Measurements from ENCODE around the gene SRGAP3.

Gene SRGAP3

GRCh38 chr3:8963137-8963853, 286.2 kb downstream of the SRGAP3 start, which contains the start of gene RAD18 (continued):
- TF ChIP-seq ZNF518A (tag by site-specific recombination; conservative IDR thresholded peaks at IDR 0.05; ENCODE audit: low read depth), result peak; percentile 76
- no peak for TF ChIP-seq ZSCAN16 (tag by site-specific recombination; IDR thresholded peaks at IDR 0.05)
- TF ChIP-seq, protein P1, sequence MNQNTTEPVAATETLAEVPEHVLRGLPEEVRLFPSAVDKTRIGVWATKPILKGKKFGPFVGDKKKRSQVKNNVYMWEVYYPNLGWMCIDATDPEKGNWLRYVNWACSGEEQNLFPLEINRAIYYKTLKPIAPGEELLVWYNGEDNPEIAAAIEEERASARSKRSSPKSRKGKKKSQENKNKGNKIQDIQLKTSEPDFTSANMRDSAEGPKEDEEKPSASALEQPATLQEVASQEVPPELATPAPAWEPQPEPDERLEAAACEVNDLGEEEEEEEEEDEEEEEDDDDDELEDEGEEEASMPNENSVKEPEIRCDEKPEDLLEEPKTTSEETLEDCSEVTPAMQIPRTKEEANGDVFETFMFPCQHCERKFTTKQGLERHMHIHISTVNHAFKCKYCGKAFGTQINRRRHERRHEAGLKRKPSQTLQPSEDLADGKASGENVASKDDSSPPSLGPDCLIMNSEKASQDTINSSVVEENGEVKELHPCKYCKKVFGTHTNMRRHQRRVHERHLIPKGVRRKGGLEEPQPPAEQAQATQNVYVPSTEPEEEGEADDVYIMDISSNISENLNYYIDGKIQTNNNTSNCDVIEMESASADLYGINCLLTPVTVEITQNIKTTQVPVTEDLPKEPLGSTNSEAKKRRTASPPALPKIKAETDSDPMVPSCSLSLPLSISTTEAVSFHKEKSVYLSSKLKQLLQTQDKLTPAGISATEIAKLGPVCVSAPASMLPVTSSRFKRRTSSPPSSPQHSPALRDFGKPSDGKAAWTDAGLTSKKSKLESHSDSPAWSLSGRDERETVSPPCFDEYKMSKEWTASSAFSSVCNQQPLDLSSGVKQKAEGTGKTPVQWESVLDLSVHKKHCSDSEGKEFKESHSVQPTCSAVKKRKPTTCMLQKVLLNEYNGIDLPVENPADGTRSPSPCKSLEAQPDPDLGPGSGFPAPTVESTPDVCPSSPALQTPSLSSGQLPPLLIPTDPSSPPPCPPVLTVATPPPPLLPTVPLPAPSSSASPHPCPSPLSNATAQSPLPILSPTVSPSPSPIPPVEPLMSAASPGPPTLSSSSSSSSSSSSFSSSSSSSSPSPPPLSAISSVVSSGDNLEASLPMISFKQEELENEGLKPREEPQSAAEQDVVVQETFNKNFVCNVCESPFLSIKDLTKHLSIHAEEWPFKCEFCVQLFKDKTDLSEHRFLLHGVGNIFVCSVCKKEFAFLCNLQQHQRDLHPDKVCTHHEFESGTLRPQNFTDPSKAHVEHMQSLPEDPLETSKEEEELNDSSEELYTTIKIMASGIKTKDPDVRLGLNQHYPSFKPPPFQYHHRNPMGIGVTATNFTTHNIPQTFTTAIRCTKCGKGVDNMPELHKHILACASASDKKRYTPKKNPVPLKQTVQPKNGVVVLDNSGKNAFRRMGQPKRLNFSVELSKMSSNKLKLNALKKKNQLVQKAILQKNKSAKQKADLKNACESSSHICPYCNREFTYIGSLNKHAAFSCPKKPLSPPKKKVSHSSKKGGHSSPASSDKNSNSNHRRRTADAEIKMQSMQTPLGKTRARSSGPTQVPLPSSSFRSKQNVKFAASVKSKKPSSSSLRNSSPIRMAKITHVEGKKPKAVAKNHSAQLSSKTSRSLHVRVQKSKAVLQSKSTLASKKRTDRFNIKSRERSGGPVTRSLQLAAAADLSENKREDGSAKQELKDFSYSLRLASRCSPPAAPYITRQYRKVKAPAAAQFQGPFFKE (tag by site-specific recombination; IDR thresholded peaks at IDR 0.05; ENCODE audit: borderline replicate concordance), result no peak
- no peak for TF ChIP-seq KLF1 (tag by site-specific recombination; IDR thresholded peaks at IDR 0.05)
- no peak for TF ChIP-seq ZNF140 (tag by site-specific recombination; IDR thresholded peaks at IDR 0.05)
- TF ChIP-seq YY2 (tag by site-specific recombination; IDR thresholded peaks at IDR 0.05), result no peak
- TF ChIP-seq SP3 (tag by site-specific recombination; IDR thresholded peaks at IDR 0.05), result peak; percentile 90
- TF ChIP-seq TRIM28 (IDR thresholded peaks at IDR 0.05; ENCODE audit: borderline replicate concordance, low read length), result peak; percentile 61; the same call in 1 of the 2 replicates
- 0 out of 2 replicates have a peak, but pooled peaks have one; percentile 58 for TF ChIP-seq ZNF660 (tag by site-specific recombination; IDR thresholded peaks at IDR 0.05)
- no peak for TF ChIP-seq OVOL3 (tag by site-specific recombination; IDR thresholded peaks at IDR 0.05)
- no peak for TF ChIP-seq ZNF747 (tag by site-specific recombination; IDR thresholded peaks at IDR 0.05)
- no peak for TF ChIP-seq ZNF157 (tag by site-specific recombination; IDR thresholded peaks at IDR 0.05)
- TF ChIP-seq BCL6B (tag by site-specific recombination; IDR thresholded peaks at IDR 0.05), result peak; percentile 76; the same call in 1 of the 2 replicates
- TF ChIP-seq ZNF549 (tag by site-specific recombination; IDR thresholded peaks at IDR 0.05), result no peak
- TF ChIP-seq, protein P2, sequence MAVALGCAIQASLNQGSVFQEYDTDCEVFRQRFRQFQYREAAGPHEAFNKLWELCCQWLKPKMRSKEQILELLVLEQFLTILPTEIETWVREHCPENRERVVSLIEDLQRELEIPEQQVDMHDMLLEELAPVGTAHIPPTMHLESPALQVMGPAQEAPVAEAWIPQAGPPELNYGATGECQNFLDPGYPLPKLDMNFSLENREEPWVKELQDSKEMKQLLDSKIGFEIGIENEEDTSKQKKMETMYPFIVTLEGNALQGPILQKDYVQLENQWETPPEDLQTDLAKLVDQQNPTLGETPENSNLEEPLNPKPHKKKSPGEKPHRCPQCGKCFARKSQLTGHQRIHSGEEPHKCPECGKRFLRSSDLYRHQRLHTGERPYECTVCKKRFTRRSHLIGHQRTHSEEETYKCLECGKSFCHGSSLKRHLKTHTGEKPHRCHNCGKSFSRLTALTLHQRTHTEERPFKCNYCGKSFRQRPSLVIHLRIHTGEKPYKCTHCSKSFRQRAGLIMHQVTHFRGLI (tag by site-specific recombination; IDR thresholded peaks at IDR 0.05), result no peak
- TF ChIP-seq ZNF433 (tag by site-specific recombination; IDR thresholded peaks at IDR 0.05; ENCODE audit: low read depth), result no peak
- TF ChIP-seq ZNF2 (tag by site-specific recombination; IDR thresholded peaks at IDR 0.05), result no peak
- TF ChIP-seq MYNN (tag by site-specific recombination; IDR thresholded peaks at IDR 0.05; ENCODE audit: borderline replicate concordance), result no peak
- peak; percentile 85 for TF ChIP-seq ZSCAN30 (tag by site-specific recombination; IDR thresholded peaks at IDR 0.05)
- TF ChIP-seq ZNF544 (tag by site-specific recombination; IDR thresholded peaks at IDR 0.05), result no peak
- peak; percentile 84 for TF ChIP-seq PATZ1 (tag by site-specific recombination; IDR thresholded peaks at IDR 0.05)
- TF ChIP-seq, protein P3, sequence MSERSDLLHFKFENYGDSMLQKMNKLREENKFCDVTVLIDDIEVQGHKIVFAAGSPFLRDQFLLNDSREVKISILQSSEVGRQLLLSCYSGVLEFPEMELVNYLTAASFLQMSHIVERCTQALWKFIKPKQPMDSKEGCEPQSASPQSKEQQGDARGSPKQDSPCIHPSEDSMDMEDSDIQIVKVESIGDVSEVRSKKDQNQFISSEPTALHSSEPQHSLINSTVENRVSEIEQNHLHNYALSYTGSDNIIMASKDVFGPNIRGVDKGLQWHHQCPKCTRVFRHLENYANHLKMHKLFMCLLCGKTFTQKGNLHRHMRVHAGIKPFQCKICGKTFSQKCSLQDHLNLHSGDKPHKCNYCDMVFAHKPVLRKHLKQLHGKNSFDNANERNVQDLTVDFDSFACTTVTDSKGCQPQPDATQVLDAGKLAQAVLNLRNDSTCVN (tag by site-specific recombination; optimal IDR thresholded peaks at IDR 0.05), result peak; percentile 64
